ENCODE measurements around the gene ING1. TPM values are rescaled to one million over a fixed set of nuclear protein-coding genes. Genes with fewer than 3 reads are reported as not detected.

ING1 gene
- total RNA-seq, 2 experiments from 2014 or later, result 19.5 to 21.1 TPM

Other genes starting within 250 kb of the ING1 start
- 1 to 10 TPM; 8.8 to 9.9 TPM for gene RAB20, start 152.0 kb upstream of the ING1 start, total RNA-seq
- gene NAXD, start 98.2 kb upstream of the ING1 start, total RNA-seq, result 10 to 100 TPM; 31.3 TPM
- 10 to 100 TPM; 78.9 to 84.8 TPM for gene CARS2, start 7.6 kb upstream of the ING1 start, total RNA-seq
- 100 to 1,000 TPM; 117 to 119 TPM for gene ANKRD10, start 201.4 kb downstream of the ING1 start, total RNA-seq

Measured in activated naive CD8-positive, alpha-beta T cell treated with anti-CD3 and anti-CD28 coated beads, Interleukin-2, amount 10 ng/mL, durations not matched to agents 7 days and 5 days (primary cell).